HG02852 (cell line): ENCODE results near the gene BIRC3.
A peak's percentile ranks its signal among the peaks of the same experiment; 100 is the strongest.
"Not testable (repeated sequence)": the region's sequence is repeated elsewhere in the genome, so short reads cannot be mapped to it uniquely, and the experiment has no call there.

Experiments
- ATAC-seq: cut with Tn5 transposase; IDR thresholded peaks from one replicate; pipeline ENCODE4 v1.9.1; 2021; ENCODE audit warnings: mild to moderate bottlenecking, moderate library complexity; ENCODE audit not compliant: unreplicated experiment

Gene BIRC3

GRCh38 chr11:102320679-102321078 lies 3.4 kb downstream of the BIRC3 start:
- no peak for ATAC-seq

GRCh38 chr11:102322560-102322959 lies 5.3 kb downstream of the BIRC3 start:
- ATAC-seq: no peak

GRCh38 chr11:102323542-102324251 lies 6.4 kb downstream of the BIRC3 start:
- ATAC-seq: no peak

GRCh38 chr11:102325088-102325487 lies 7.8 kb downstream of the BIRC3 start:
- no peak for ATAC-seq

GRCh38 chr11:102328748-102329147 lies 11.5 kb downstream of the BIRC3 start:
- ATAC-seq: no peak

- no peak for ATAC-seq
Measured at GRCh38 chr11:102330231-102330630, 12.9 kb downstream of the BIRC3 start.

GRCh38 chr11:102331341-102331740 lies 14.1 kb downstream of the BIRC3 start:
- ATAC-seq: no peak

GRCh38 chr11:102332611-102332994 lies 15.3 kb downstream of the BIRC3 start:
- ATAC-seq: no peak

- ATAC-seq: no peak
Measured at GRCh38 chr11:102338479-102339010, 21.3 kb downstream of the BIRC3 start.

GRCh38 chr11:102341311-102341710 lies 24.0 kb downstream of the BIRC3 start:
- ATAC-seq: not testable (repeated sequence)

- peak; percentile 33 for ATAC-seq
Measured at GRCh38 chr11:102341844-102342318, 24.6 kb downstream of the BIRC3 start.

- ATAC-seq: no peak
Measured at GRCh38 chr11:102343809-102344208, 26.5 kb downstream of the BIRC3 start.

GRCh38 chr11:102345904-102346303 lies 28.6 kb downstream of the BIRC3 start:
- ATAC-seq: peak; percentile 21

GRCh38 chr11:102346456-102346747 lies 29.1 kb downstream of the BIRC3 start:
- no peak for ATAC-seq

GRCh38 chr11:102346748-102347461 lies 29.6 kb downstream of the BIRC3 start, which contains the start of gene BIRC2:
TSS of gene BIRC2 (plus strand) at chr11:102347214. CDS start at chr11:102349855, 2,641 bp downstream.
- ATAC-seq: peak; percentile 86

- peak; percentile 8 for ATAC-seq
Measured at GRCh38 chr11:102347462-102348370, 30.4 kb downstream of the BIRC3 start.

- no peak for ATAC-seq
Measured at GRCh38 chr11:102357116-102357515, 39.8 kb downstream of the BIRC3 start.

GRCh38 chr11:102359372-102359771 lies 42.1 kb downstream of the BIRC3 start:
- ATAC-seq: no peak

GRCh38 chr11:102360681-102361080 lies 43.4 kb downstream of the BIRC3 start:
- ATAC-seq: no peak

GRCh38 chr11:102361086-102362031 lies 44.1 kb downstream of the BIRC3 start:
- ATAC-seq: no peak
